Liver (tissue), 9 donors: Measurements from ENCODE around the gene HSPA12A. TPM values are rescaled to one million over a fixed set of nuclear protein-coding genes. Genes with fewer than 3 reads are reported as not detected.
A peak's percentile ranks its signal among the peaks of the same experiment; 100 is the strongest.

ENCODE experiments used
- DNase-seq: peaks from one replicate; pipeline ENCODE4 v3.0.0-alpha.2; 2017; ENCODE audit warnings: low spot score
- H3K27ac ChIP-seq, 2 donors: one replicate each; pipeline ENCODE4 v1.7.0; 2013; ENCODE audit warnings: inconsistent platforms in 2 of 2, low read length in 2 of 2, control low read depth in 1 of 2, low read depth in 1 of 2, mild to moderate bottlenecking in 1 of 2
- H3K27me3 ChIP-seq, 4 donors: one replicate each; pipeline versions ENCODE4 v1.6.1 to v1.7.0; 2013; ENCODE audit warnings: low read length in 3 of 4, inconsistent platforms in 1 of 4, mild to moderate bottlenecking in 1 of 4, moderate library complexity in 1 of 4; ENCODE audit not compliant: control insufficient read depth in 4 of 4, insufficient read depth in 4 of 4
- H3K36me3 ChIP-seq, 4 donors: one replicate each; pipeline versions ENCODE4 v1.6.1 to v1.7.0; 2013; ENCODE audit warnings: low read length in 3 of 4, mild to moderate bottlenecking in 3 of 4, low read depth in 1 of 4, moderate library complexity in 1 of 4; ENCODE audit not compliant: control insufficient read depth in 4 of 4, insufficient read depth in 3 of 4
- H3K4me1 ChIP-seq, 4 donors: one replicate each; pipeline versions ENCODE4 v1.6.1 to v1.7.0; 2013; ENCODE audit warnings: low read length in 3 of 4, mild to moderate bottlenecking in 3 of 4, moderate library complexity in 1 of 4; ENCODE audit not compliant: control insufficient read depth in 4 of 4, insufficient read depth in 4 of 4
- H3K4me3 ChIP-seq, 3 donors: one replicate each; pipeline versions ENCODE4 v1.6.1 to v1.7.0; 2013; ENCODE audit warnings: low read length in 3 of 3, control low read depth in 1 of 3, low read depth in 1 of 3, mild to moderate bottlenecking in 1 of 3
- H3K9ac ChIP-seq, 2 donors: one replicate each; pipeline ENCODE4 v1.7.0; 2013; ENCODE audit warnings: low read length in 2 of 2, mild to moderate bottlenecking in 2 of 2, moderate library complexity in 2 of 2, control low read depth in 1 of 2, low read depth in 1 of 2
- H3K9me3 ChIP-seq, 4 donors: one replicate each; pipeline versions ENCODE4 v1.6.1 to v1.7.0; 2013; ENCODE audit warnings: low read length in 3 of 4; ENCODE audit not compliant: control insufficient read depth in 4 of 4
- CTCF ChIP-seq: fragments of 150-350 bp; IDR thresholded peaks from 2 replicates; pipeline ENCODE4 v1.5.1; 2017; ENCODE audit warnings: improper control_type of control experiment, low read depth, low read length; ENCODE audit not compliant: missing input control
- EGR1 ChIP-seq, 2 donors: IDR thresholded peaks; 2 replicates each; pipeline ENCODE4 v1.6.1; 2016 to 2018; ENCODE audit warnings: antibody characterized with exemption in 2 of 2, low read depth in 2 of 2
- FOXA2 ChIP-seq: IDR thresholded peaks from 2 replicates; pipeline ENCODE4 v1.6.1; 2016; ENCODE audit warnings: antibody characterized with exemption
- HNF4A ChIP-seq, 2 donors: conservative IDR thresholded peaks; 2 replicates each; pipeline ENCODE4 v1.6.1; 2016; ENCODE audit warnings: antibody characterized with exemption in 2 of 2, mild to moderate bottlenecking in 2 of 2
- HNF4G ChIP-seq: IDR thresholded peaks from 2 replicates; pipeline ENCODE4 v1.6.1; 2016; ENCODE audit warnings: antibody characterized with exemption
- MAX ChIP-seq: IDR thresholded peaks from 2 replicates; pipeline ENCODE4 v1.6.1; 2016; ENCODE audit warnings: antibody characterized with exemption
- NR2F2 ChIP-seq: IDR thresholded peaks from 2 replicates; pipeline ENCODE4 v1.6.1; 2016; ENCODE audit warnings: antibody characterized with exemption
- RAD21 ChIP-seq, 2 donors: IDR thresholded peaks; 2 replicates each; pipeline ENCODE4 v1.6.1; 2016; ENCODE audit warnings: antibody characterized with exemption in 2 of 2, mild to moderate bottlenecking in 2 of 2
- REST ChIP-seq: IDR thresholded peaks from 2 replicates; pipeline ENCODE4 v1.6.1; 2016; ENCODE audit warnings: antibody characterized with exemption, mild to moderate bottlenecking
- RXRA ChIP-seq, 2 donors: IDR thresholded peaks; 2 replicates each; pipeline ENCODE4 v1.6.1; 2017 to 2018; ENCODE audit warnings: antibody characterized with exemption in 2 of 2, mild to moderate bottlenecking in 1 of 2
- SP1 ChIP-seq: IDR thresholded peaks from 2 replicates; pipeline ENCODE4 v1.6.1; 2018; ENCODE audit warnings: antibody characterized with exemption, mild to moderate bottlenecking
- TAF1 ChIP-seq: conservative IDR thresholded peaks from 2 replicates; pipeline ENCODE4 v1.6.1; 2016; ENCODE audit warnings: antibody characterized with exemption, mild to moderate bottlenecking
- YY1 ChIP-seq: IDR thresholded peaks from 2 replicates; pipeline ENCODE4 v1.6.1; 2016; ENCODE audit warnings: antibody characterized with exemption, mild to moderate bottlenecking
- ZBTB33 ChIP-seq: IDR thresholded peaks from 2 replicates; pipeline ENCODE4 v1.6.1; 2016; ENCODE audit warnings: antibody characterized with exemption
- WGBS: extraction: QIAGEN DNeasy Blood & Tissue Kit; methylation state at CpG from one replicate; pipeline ENCODE4 v1.1.7; 2013; 5-methylcytosine and 5-hydroxymethylcytosine counted together
- polyA plus RNA-seq, 2 donors: library from polyadenylated mRNA; stranded (reverse) in 1 of 2; unstranded in 1 of 2; fragments of 200-250 nt in 1 of 2; fragments of >200 nt in 1 of 2; fragmentation: Nextera tagmentation in 1 of 2; extraction: Ambion mirVana in 1 of 2; gene quantifications; one replicate each; pipeline versions ENCODE4 v1.2.1 to v1.2.3, GENCODE V29; 2013 to 2015
- total RNA-seq, 2 donors: library from RNA; depleted of rRNA; stranded (reverse); fragments of >200 nt; gene quantifications; one replicate each; pipeline ENCODE4 v1.2.3, GENCODE V29; 2014
- donor health status: healthy.
- donor health status: healthy.
- donor health status: healthy.
- donor health status: healthy.
- donor health status: healthy.

Gene HSPA12A
- total and polyA plus RNA-seq, 4 donors, result 1.3 to 4.5 (median 1.6) TPM

- peak in 1 of 2 donors; percentile 19 for TF ChIP-seq RAD21 (IDR thresholded peaks at IDR 0.05)
- TF ChIP-seq REST, result no peak
- peak in 1 of 2 donors; percentile 17 for TF ChIP-seq RXRA (IDR thresholded peaks at IDR 0.05)
- TF ChIP-seq NR2F2, result peak; percentile 93
- no peak for TF ChIP-seq EGR1 (IDR thresholded peaks at IDR 0.05; ENCODE audit: low read depth in 2 of 2)
- TF ChIP-seq SP1, result peak; percentile 16
- H3K4me1 ChIP-seq, result peaks cover 0 to 10% (median 4%) of the 10 kb centered on the region in 4 donors
- WGBS, result 55% methylated on average over 18 of the region's 18 CpGs
- no peak overlapping the region for H3K9ac ChIP-seq
- no peak for DNase-seq
- H3K27ac ChIP-seq, result peak overlapping the region; percentile 24 to 38
- H3K4me3 ChIP-seq, result no peak overlapping the region
- no peaks in the 10 kb centered on the region for H3K9me3 ChIP-seq
- H3K27me3 ChIP-seq, result peaks cover 0 to 3% (median 0%) of the 10 kb centered on the region in 4 donors
- no peaks in the 10 kb centered on the region for H3K36me3 ChIP-seq
Observed at GRCh38 chr10:116771101-116771958, 29.0 kb upstream of the HSPA12A start.

- 86% methylated on average over 10 of the region's 10 CpGs for WGBS
- Histone ChIP-seq H3K27ac (no peak overlapping the region), H3K9me3 (no peaks in the 10 kb centered on the region), H3K4me3 (no peak overlapping the region), H3K4me1 (peaks cover 0 to 13% (median 5%) of the 10 kb centered on the region in 4 donors), H3K36me3 (no peaks in the 10 kb centered on the region), H3K9ac (no peak overlapping the region), H3K27me3 (peaks cover 0 to 3% (median 0%) of the 10 kb centered on the region in 4 donors)
- DNase-seq, result no peak
- no peak for TF ChIP-seq ZBTB33
- no peak for TF ChIP-seq EGR1 (IDR thresholded peaks at IDR 0.05; ENCODE audit: low read depth in 2 of 2)
- no peak for TF ChIP-seq YY1
- TF ChIP-seq MAX, result no peak
- no peak for TF ChIP-seq SP1
- TF ChIP-seq HNF4A (conservative IDR thresholded peaks at IDR 0.05), result no peak
- TF ChIP-seq REST, result no peak
- no peak for TF ChIP-seq FOXA2
- no peak for TF ChIP-seq NR2F2
- TF ChIP-seq HNF4G, result no peak
- TF ChIP-seq CTCF, result no peak
- no peak for TF ChIP-seq RXRA (IDR thresholded peaks at IDR 0.05)
- no peak for TF ChIP-seq TAF1
Observed at GRCh38 chr10:116770281-116770680, 27.9 kb upstream of the HSPA12A start.
